Activated naive CD4-positive, alpha-beta T cell treated with anti-CD3 and anti-CD28 coated beads, Interleukin-2, amount 10 ng/mL, durations not matched to agents 7 days and 5 days (primary cell): Measurements from ENCODE around the gene CTCF.

ENCODE experiments used
- CTCF ChIA-PET: fragments of 350-600 bp; sonication (Branson Sonifier 250); formaldehyde crosslinking; loops from one replicate; lab custom pipeline; 2021; ENCODE audit warnings: antibody characterized with exemption; lab: Charles Lee
- DNase-seq: peaks from one replicate; pipeline ENCODE4 v3.0.0-alpha.2; 2020
- H3K27ac Mint-ChIP-seq: one replicate; pipeline ENCODE4 v1.8.0; 2021; ENCODE audit warnings: mild to moderate bottlenecking, moderate library complexity, mixed read lengths
- H3K27me3 Mint-ChIP-seq: one replicate; pipeline ENCODE4 v1.8.0; 2021; ENCODE audit warnings: mild to moderate bottlenecking, mixed read lengths
- H3K36me3 Mint-ChIP-seq: one replicate; pipeline ENCODE4 v1.8.0; 2021; ENCODE audit warnings: mixed read lengths
- H3K4me1 Mint-ChIP-seq: one replicate; pipeline ENCODE4 v1.8.0; 2021; ENCODE audit warnings: mixed read lengths
- H3K4me3 Mint-ChIP-seq: one replicate; pipeline ENCODE4 v1.8.0; 2021; ENCODE audit warnings: mild to moderate bottlenecking, moderate library complexity, mixed read lengths
- H3K9me3 Mint-ChIP-seq: one replicate; pipeline ENCODE4 v1.8.0; 2021; ENCODE audit warnings: mixed read lengths

Gene CTCF

GRCh38 chr16:67665598-67665997 is 103.3 kb downstream of the CTCF start:
- no peaks in the 10 kb centered on the region for H3K9me3 Mint-ChIP-seq
- H3K27ac Mint-ChIP-seq: no peak overlapping the region
- CTCF ChIA-PET: interaction anchor here (1.7 to 10.0 kb wide), 4 partner anchors 21 to 143 kb away, joined by 4 to 151 read pairs (median 50); partner anchors contain the start of gene CARMIL2
- H3K27me3 Mint-ChIP-seq: peaks cover 4% of the 10 kb centered on the region
- peaks cover 41% of the 10 kb centered on the region for H3K4me1 Mint-ChIP-seq
- DNase-seq: no peak
- H3K36me3 Mint-ChIP-seq: peaks cover 9% of the 10 kb centered on the region
- H3K4me3 Mint-ChIP-seq: peak overlapping the region; percentile 69

GRCh38 chr16:67666032-67666551 is 103.8 kb downstream of the CTCF start:
- CTCF ChIA-PET: interaction anchor here (4.5 to 10.0 kb wide), 3 partner anchors 22 to 143 kb away, joined by 25 to 151 read pairs (median 75); partner anchors contain the start of gene CARMIL2
- DNase-seq: no peak

GRCh38 chr16:67666559-67667452 is 104.5 kb downstream of the CTCF start, which contains the start of the genes C16orf86 and ENKD1:
C16orf86 (plus strand) TSS chr16:67666814; CDS start chr16:67666971, 157 bp downstream.
ENKD1 (minus strand) TSS chr16:67666750; CDS start chr16:67666442, 308 bp downstream.
- H3K9me3 Mint-ChIP-seq: no peaks in the 10 kb centered on the region

More at GRCh38 chr16:67666032-67666551, 103.8 kb downstream of the CTCF start:
- Mint-ChIP-seq H3K27ac (no peak overlapping the region), H3K9me3 (no peaks in the 10 kb centered on the region), H3K27me3 (peaks cover 4% of the 10 kb centered on the region), H3K4me1 (peaks cover 40% of the 10 kb centered on the region), H3K4me3 (peak overlapping the region; percentile 69), H3K36me3 (peaks cover 9% of the 10 kb centered on the region)

GRCh38 chr16:67667453-67667816 is 105.1 kb downstream of the CTCF start:
- peak overlapping the region; percentile 86 for H3K27ac Mint-ChIP-seq
- no peaks in the 10 kb centered on the region for H3K9me3 Mint-ChIP-seq
- H3K4me1 Mint-ChIP-seq: peaks cover 31% of the 10 kb centered on the region
- CTCF ChIA-PET: interaction anchor here (0.6 to 10.0 kb wide), 18 partner anchors 9 to 194 kb away, joined by 3 to 151 read pairs (median 4); partner anchors contain the start of genes CARMIL2, CTCF and GFOD2
- peaks cover 9% of the 10 kb centered on the region for H3K36me3 Mint-ChIP-seq
- H3K27me3 Mint-ChIP-seq: peaks cover 4% of the 10 kb centered on the region
- H3K4me3 Mint-ChIP-seq: peak overlapping the region; percentile 87
- no peak for DNase-seq

More at GRCh38 chr16:67666559-67667452, 104.5 kb downstream of the CTCF start, which contains the start of the genes C16orf86 and ENKD1:
- Mint-ChIP-seq H3K36me3 (peaks cover 9% of the 10 kb centered on the region), H3K27me3 (peaks cover 4% of the 10 kb centered on the region), H3K4me1 (peaks cover 33% of the 10 kb centered on the region), H3K27ac (peak within 1 kb of the TSS; percentile 86), H3K4me3 (peak within 1 kb of the TSS; percentile 87)
- DNase-seq: peak; percentile 91
- CTCF ChIA-PET: interaction anchor here (0.6 to 10.0 kb wide), 15 partner anchors 10 to 195 kb away, joined by 3 to 151 read pairs (median 4); partner anchors contain the start of genes CARMIL2, CTCF and GFOD2

- H3K27ac Mint-ChIP-seq: peak overlapping the region; percentile 86
- H3K4me3 Mint-ChIP-seq: peak overlapping the region; percentile 87
Observed at GRCh38 chr16:67667817-67668494, 105.6 kb downstream of the CTCF start.

GRCh38 chr16:67668495-67669157 is 106.3 kb downstream of the CTCF start:
- CTCF ChIA-PET: interaction anchor here (0.7 to 10.0 kb wide), 16 partner anchors 8 to 244 kb away, joined by 3 to 151 read pairs (median 4); partner anchors contain the start of genes CARMIL2 and CTCF
- Mint-ChIP-seq H3K9me3 (no peaks in the 10 kb centered on the region), H3K27me3 (peaks cover 4% of the 10 kb centered on the region), H3K36me3 (peaks cover 6% of the 10 kb centered on the region), H3K4me1 (peaks cover 31% of the 10 kb centered on the region), H3K4me3 (no peak overlapping the region), H3K27ac (peak overlapping the region; percentile 76)
- DNase-seq: peak; percentile 62

More at GRCh38 chr16:67667817-67668494, 105.6 kb downstream of the CTCF start:
- Mint-ChIP-seq H3K4me1 (peaks cover 32% of the 10 kb centered on the region), H3K27me3 (peaks cover 4% of the 10 kb centered on the region), H3K36me3 (peaks cover 8% of the 10 kb centered on the region), H3K9me3 (no peaks in the 10 kb centered on the region)
- peak; percentile 93 for DNase-seq
- CTCF ChIA-PET: interaction anchor here (0.6 to 10.0 kb wide), 22 partner anchors 9 to 243 kb away, joined by 3 to 151 read pairs (median 4); partner anchors contain the start of genes CARMIL2, CTCF and GFOD2

GRCh38 chr16:67669499-67670101 is 107.3 kb downstream of the CTCF start:
- Mint-ChIP-seq H3K4me1 (peaks cover 31% of the 10 kb centered on the region), H3K9me3 (no peaks in the 10 kb centered on the region), H3K27ac (no peak overlapping the region), H3K4me3 (no peak overlapping the region), H3K36me3 (peaks cover 5% of the 10 kb centered on the region), H3K27me3 (peaks cover 4% of the 10 kb centered on the region)
- DNase-seq: no peak
- CTCF ChIA-PET: interaction anchor here (0.7 to 10.0 kb wide), 9 partner anchors 12 to 164 kb away, joined by 3 to 151 read pairs (median 9); partner anchors contain the start of genes CARMIL2 and CTCF

- no peaks in the 10 kb centered on the region for H3K9me3 Mint-ChIP-seq
- DNase-seq: no peak
- CTCF ChIA-PET: interaction anchor here (0.6 to 2.0 kb wide), 28 partner anchors 9 to 368 kb away, joined by 3 to 17 read pairs (median 4); partner anchors contain the start of genes ATP6V0D1, CENPT, DPEP2NB and EDC4
- no peaks in the 10 kb centered on the region for H3K27me3 Mint-ChIP-seq
- peaks cover 3% of the 10 kb centered on the region for H3K36me3 Mint-ChIP-seq
- no peak overlapping the region for H3K27ac Mint-ChIP-seq
- H3K4me3 Mint-ChIP-seq: no peak overlapping the region
- peaks cover 20% of the 10 kb centered on the region for H3K4me1 Mint-ChIP-seq
Observed at GRCh38 chr16:67672306-67672705, 110.0 kb downstream of the CTCF start.

- peak; percentile 82 for DNase-seq
- H3K36me3 Mint-ChIP-seq: peaks cover 3% of the 10 kb centered on the region
- no peak overlapping the region for H3K4me3 Mint-ChIP-seq
- no peaks in the 10 kb centered on the region for H3K27me3 Mint-ChIP-seq
- CTCF ChIA-PET: interaction anchor here (0.5 to 2.0 kb wide), 32 partner anchors 9 to 368 kb away, joined by 3 to 17 read pairs (median 4); partner anchors contain the start of genes ATP6V0D1, CENPT, DPEP2NB and EDC4
- no peaks in the 10 kb centered on the region for H3K9me3 Mint-ChIP-seq
- H3K4me1 Mint-ChIP-seq: peaks cover 13% of the 10 kb centered on the region
- peak overlapping the region; percentile 58 for H3K27ac Mint-ChIP-seq
Observed at GRCh38 chr16:67672739-67673662, 110.7 kb downstream of the CTCF start.

GRCh38 chr16:67673712-67674580 is 111.6 kb downstream of the CTCF start:
- no peak for DNase-seq
- H3K4me3 Mint-ChIP-seq: no peak overlapping the region
- CTCF ChIA-PET: interaction anchor here (0.5 to 2.0 kb wide), 8 partner anchors 129 to 367 kb away, joined by 3 to 17 read pairs (median 4); no protein-coding TSS in a partner anchor
- peak overlapping the region; percentile 72 for H3K27ac Mint-ChIP-seq
- H3K27me3 Mint-ChIP-seq: no peaks in the 10 kb centered on the region
- H3K36me3 Mint-ChIP-seq: peaks cover 5% of the 10 kb centered on the region
- no peaks in the 10 kb centered on the region for H3K9me3 Mint-ChIP-seq
- H3K4me1 Mint-ChIP-seq: peaks cover 6% of the 10 kb centered on the region
